RWPE1 (cell line): ENCODE results near the gene FBXL15.

Source experiments
- CTCF ChIA-PET: fragments of 350-600 bp; sonication (Branson Sonifier 250); formaldehyde crosslinking; extraction: SDS; loops from one replicate; lab custom pipeline; 2021; lab: Yijun Ruan, JAX
- POLR2A ChIA-PET: fragments of 400-600 bp; formaldehyde crosslinking; extraction: SDS; loops from one replicate; lab custom pipeline; 2020; ENCODE audit warnings: antibody characterized with exemption; ENCODE audit not compliant: low non-redundant PET; lab: Yijun Ruan, JAX
- DNase-seq: peaks from one replicate; pipeline ENCODE4 v3.0.0; 2012; ENCODE audit warnings: low spot score
- H3K27ac ChIP-seq: fragments of 450-650 bp; 2 replicates; pipeline ENCODE4 v1.5.1; 2017
- CTCF ChIP-seq: fragments of 450-650 bp; conservative IDR thresholded peaks from 2 replicates; pipeline ENCODE4 v1.5.1; 2017; ENCODE audit warnings: low read depth, mild to moderate bottlenecking

Gene FBXL15

GRCh38 chr10:102422545-102423129 lies 2.0 kb downstream of the FBXL15 start:
- ChIA-PET CTCF (interaction anchor here (0.5 to 5.7 kb wide), 29 partner anchors 9 to 1861 kb away, joined by 3 to 108 read pairs (median 4); partner anchors contain the start of genes C10orf95, CUEDC2, ELOVL3 and NFKB2), POLR2A (interaction anchor here (2.5 kb wide), 1 partner anchor 28 kb away, joined by 14 read pairs; the partner anchor contains the start of gene NFKB2)
- DNase-seq = peak; percentile 77
- TF ChIP-seq CTCF = peak; percentile 93
- peak overlapping the region; percentile 96 for H3K27ac ChIP-seq

- no peak for TF ChIP-seq CTCF
- CTCF ChIA-PET = interaction anchor here (0.6 to 5.7 kb wide), 23 partner anchors 9 to 263 kb away, joined by 3 to 108 read pairs (median 4); partner anchors contain the start of genes CUEDC2, ELOVL3 and NFKB2
- H3K27ac ChIP-seq = peak overlapping the region; percentile 96
- POLR2A ChIA-PET = interaction anchor here (0.9 kb wide), 1 partner anchor 9 kb away, joined by 3 read pairs; the partner anchor contains the start of gene CUEDC2
- no peak for DNase-seq
Observed at GRCh38 chr10:102423372-102423968, 2.8 kb downstream of the FBXL15 start.

GRCh38 chr10:102424145-102424544 lies 3.5 kb downstream of the FBXL15 start:
- CTCF ChIA-PET = interaction anchor here (0.6 to 5.7 kb wide), 6 partner anchors 22 to 835 kb away, joined by 3 to 108 read pairs (median 6); partner anchors contain the start of genes ELOVL3 and NFKB2
- POLR2A ChIA-PET = interaction anchor here (0.5 kb wide), 1 partner anchor 28 kb away, joined by 3 read pairs; the partner anchor contains the start of gene NFKB2
- TF ChIP-seq CTCF = no peak
- peak overlapping the region; percentile 96 for H3K27ac ChIP-seq
- DNase-seq = no peak

GRCh38 chr10:102424916-102425315 lies 4.3 kb downstream of the FBXL15 start:
- TF ChIP-seq CTCF = no peak
- CTCF ChIA-PET = interaction anchor here (0.6 to 5.7 kb wide), 5 partner anchors 28 to 835 kb away, joined by 3 to 108 read pairs (median 5); partner anchors contain the start of genes ELOVL3 and NFKB2
- POLR2A ChIA-PET = no interaction called here
- DNase-seq = no peak
- H3K27ac ChIP-seq = peak overlapping the region; percentile 96

GRCh38 chr10:102425444-102425843 lies 4.8 kb downstream of the FBXL15 start:
- ChIA-PET POLR2A (no interaction called here), CTCF (interaction anchor here (0.6 to 1.5 kb wide), 3 partner anchors 31 to 54 kb away, joined by 3 to 5 read pairs (median 4); no protein-coding TSS in a partner anchor)
- H3K27ac ChIP-seq = peak overlapping the region; percentile 96; the same call in 1 of the 2 replicates
- no peak for DNase-seq
- TF ChIP-seq CTCF = no peak

- DNase-seq = no peak
- ChIA-PET POLR2A (no interaction called here), CTCF (no interaction called here)
- TF ChIP-seq CTCF = no peak
- no peak overlapping the region for H3K27ac ChIP-seq
Observed at GRCh38 chr10:102426803-102427287, 6.2 kb downstream of the FBXL15 start.
